Measurements from ENCODE around the gene THSD4.

The THSD4 gene

GRCh38 chr15:71128939-71129562, 13.8 kb downstream of the THSD4 start:
- Histone ChIP-seq H3K27ac (ENCODE audit: low read depth, low read length, poor library complexity, severe bottlenecking) (no peak overlapping the region), H3K9me2 (ENCODE audit: low read depth, low read length) (no peaks in the 10 kb centered on the region), H3K4me2 (ENCODE audit: low read length) (no peak overlapping the region), H3K36me3 (ENCODE audit: insufficient read depth, low read length) (no peaks in the 10 kb centered on the region), H3K4me1 (ENCODE audit: insufficient read depth, low read length, severe bottlenecking) (no peaks in the 10 kb centered on the region), H3F3A (ENCODE audit: insufficient read depth, low read length) (no peaks in the 10 kb centered on the region), H3K9ac (ENCODE audit: low read length) (no peak overlapping the region), H3K79me2 (ENCODE audit: insufficient read depth, low read length) (no peaks in the 10 kb centered on the region), H3K27me3 (ENCODE audit: insufficient read depth, low read length) (no peaks in the 10 kb centered on the region; the same call in 1 of the 2 replicates), H2AFZ (ENCODE audit: low read length) (no peak overlapping the region), H4K20me1 (ENCODE audit: insufficient read depth, low read length) (no peaks in the 10 kb centered on the region), H3K9me3 (ENCODE audit: low read length) (no peaks in the 10 kb centered on the region), H3K4me3 (ENCODE audit: low read depth, low read length, poor library complexity, severe bottlenecking) (no peak overlapping the region)
- TF ChIP-seq EZH2 (IDR thresholded peaks at IDR 0.05; ENCODE audit: borderline replicate concordance, low read length) (no peak), CTCF (IDR thresholded peaks at IDR 0.05; ENCODE audit: low read length) (no peak)

- no peaks in the 10 kb centered on the region for H4K20me1 ChIP-seq (ENCODE audit: insufficient read depth, low read length)
- H3K36me3 ChIP-seq (ENCODE audit: insufficient read depth, low read length), result no peaks in the 10 kb centered on the region
- H3K9me3 ChIP-seq (ENCODE audit: low read length), result no peaks in the 10 kb centered on the region
Observed at GRCh38 chr15:71129669-71130068, 14.4 kb downstream of the THSD4 start.

GRCh38 chr15:71131601-71132362, 16.5 kb downstream of the THSD4 start:
- no peak overlapping the region for H3K4me3 ChIP-seq (ENCODE audit: low read depth, low read length, poor library complexity, severe bottlenecking)
- no peaks in the 10 kb centered on the region for H3K36me3 ChIP-seq (ENCODE audit: insufficient read depth, low read length)
- no peaks in the 10 kb centered on the region for H3K9me3 ChIP-seq (ENCODE audit: low read length)
- H2AFZ ChIP-seq (ENCODE audit: low read length), result no peak overlapping the region
- no peaks in the 10 kb centered on the region; the same call in 1 of the 2 replicates for H3K27me3 ChIP-seq (ENCODE audit: insufficient read depth, low read length)
- no peaks in the 10 kb centered on the region for H4K20me1 ChIP-seq (ENCODE audit: insufficient read depth, low read length)
- TF ChIP-seq CTCF (IDR thresholded peaks at IDR 0.05; ENCODE audit: low read length), result no peak
- TF ChIP-seq EZH2 (IDR thresholded peaks at IDR 0.05; ENCODE audit: borderline replicate concordance, low read length), result no peak
- no peaks in the 10 kb centered on the region for H3K4me1 ChIP-seq (ENCODE audit: insufficient read depth, low read length, severe bottlenecking)
- no peaks in the 10 kb centered on the region for H3K9me2 ChIP-seq (ENCODE audit: low read depth, low read length)
- no peaks in the 10 kb centered on the region for H3K79me2 ChIP-seq (ENCODE audit: insufficient read depth, low read length)
- H3F3A ChIP-seq (ENCODE audit: insufficient read depth, low read length), result no peaks in the 10 kb centered on the region
- no peak overlapping the region for H3K9ac ChIP-seq (ENCODE audit: low read length)
- H3K4me2 ChIP-seq (ENCODE audit: low read length), result no peak overlapping the region
- no peak overlapping the region for H3K27ac ChIP-seq (ENCODE audit: low read depth, low read length, poor library complexity, severe bottlenecking)

More at GRCh38 chr15:71129669-71130068, 14.4 kb downstream of the THSD4 start:
- Histone ChIP-seq H2AFZ (ENCODE audit: low read length) (no peak overlapping the region), H3F3A (ENCODE audit: insufficient read depth, low read length) (no peaks in the 10 kb centered on the region), H3K27me3 (ENCODE audit: insufficient read depth, low read length) (no peaks in the 10 kb centered on the region; the same call in 1 of the 2 replicates), H3K27ac (ENCODE audit: low read depth, low read length, poor library complexity, severe bottlenecking) (no peak overlapping the region), H3K79me2 (ENCODE audit: insufficient read depth, low read length) (no peaks in the 10 kb centered on the region), H3K4me2 (ENCODE audit: low read length) (no peak overlapping the region), H3K9ac (ENCODE audit: low read length) (no peak overlapping the region), H3K9me2 (ENCODE audit: low read depth, low read length) (no peaks in the 10 kb centered on the region), H3K4me3 (ENCODE audit: low read depth, low read length, poor library complexity, severe bottlenecking) (no peak overlapping the region), H3K4me1 (ENCODE audit: insufficient read depth, low read length, severe bottlenecking) (no peaks in the 10 kb centered on the region)
- TF ChIP-seq EZH2 (IDR thresholded peaks at IDR 0.05; ENCODE audit: borderline replicate concordance, low read length), result no peak
- no peak for TF ChIP-seq CTCF (IDR thresholded peaks at IDR 0.05; ENCODE audit: low read length)
